Mucosa of gallbladder (tissue), 1 donor: ENCODE measurements around the gene BZW2. TPM values are rescaled to one million over a fixed set of nuclear protein-coding genes. Genes with fewer than 3 reads are reported as not detected.
A peak's percentile ranks its signal among the peaks of the same experiment; 100 is the strongest.
"Not testable (repeated sequence)": the region's sequence is repeated elsewhere in the genome, so short reads cannot be mapped to it uniquely, and the experiment has no call there.

ENCODE experiments used
- DNase-seq: peaks from one replicate; pipeline ENCODE4 v3.0.0-alpha.2; 2020; ENCODE audit warnings: low spot score
- total RNA-seq: library from RNA; stranded (reverse); gene quantifications from one replicate; pipeline ENCODE4 v1.2.1, GENCODE V29; 2021
- donor health status: DM: no; HTN: no; CAD: no.

Gene BZW2
- total RNA-seq, 1 donor from 2014 or later, result 24.2 TPM

- DNase-seq, result no peak
Observed at GRCh38 chr7:16670731-16671344, 24.9 kb downstream of the BZW2 start.

GRCh38 chr7:16671811-16672210, 25.8 kb downstream of the BZW2 start:
- no peak for DNase-seq

GRCh38 chr7:16675277-16675676, 29.3 kb downstream of the BZW2 start:
- no peak for DNase-seq

GRCh38 chr7:16677978-16678494, 32.1 kb downstream of the BZW2 start:
- DNase-seq, result no peak

GRCh38 chr7:16678645-16679566, 32.9 kb downstream of the BZW2 start:
- DNase-seq, result not testable (repeated sequence)

GRCh38 chr7:16684935-16685334, 39.0 kb downstream of the BZW2 start:
- no peak for DNase-seq

GRCh38 chr7:16685535-16685934, 39.6 kb downstream of the BZW2 start:
- DNase-seq, result no peak

GRCh38 chr7:16688249-16688648, 42.3 kb downstream of the BZW2 start:
- no peak for DNase-seq

- DNase-seq, result no peak
Observed at GRCh38 chr7:16691241-16691640, 45.3 kb downstream of the BZW2 start.

GRCh38 chr7:16693601-16694318, 47.8 kb downstream of the BZW2 start:
- no peak for DNase-seq

- DNase-seq, result no peak
Observed at GRCh38 chr7:16694806-16695205, 48.8 kb downstream of the BZW2 start.

GRCh38 chr7:16695621-16696237, 49.7 kb downstream of the BZW2 start:
- peak; percentile 50 for DNase-seq

- DNase-seq, result no peak
Observed at GRCh38 chr7:16697507-16698199, 51.7 kb downstream of the BZW2 start.

- no peak for DNase-seq
Observed at GRCh38 chr7:16698200-16698905, 52.4 kb downstream of the BZW2 start.

- DNase-seq, result no peak
Observed at GRCh38 chr7:16702441-16702840, 56.5 kb downstream of the BZW2 start.

GRCh38 chr7:16708511-16708910, 62.5 kb downstream of the BZW2 start:
- DNase-seq, result no peak

- no peak for DNase-seq
Observed at GRCh38 chr7:16708980-16709379, 63.0 kb downstream of the BZW2 start.

GRCh38 chr7:16710651-16711050, 64.7 kb downstream of the BZW2 start:
- DNase-seq, result no peak

GRCh38 chr7:16711730-16712129, 65.7 kb downstream of the BZW2 start:
- no peak for DNase-seq

GRCh38 chr7:16712916-16713315, 66.9 kb downstream of the BZW2 start:
- DNase-seq, result no peak

- DNase-seq, result no peak
Observed at GRCh38 chr7:16715928-16716327, 69.9 kb downstream of the BZW2 start.
